GM19025 (cell line): Measurements from ENCODE around the gene WAPL.

Experiments
- ATAC-seq: cut with Tn5 transposase; IDR thresholded peaks from one replicate; pipeline ENCODE4 v1.9.1; 2021; ENCODE audit warnings: mild to moderate bottlenecking, low read depth, moderate library complexity; ENCODE audit not compliant: unreplicated experiment

Gene WAPL

DNA sequence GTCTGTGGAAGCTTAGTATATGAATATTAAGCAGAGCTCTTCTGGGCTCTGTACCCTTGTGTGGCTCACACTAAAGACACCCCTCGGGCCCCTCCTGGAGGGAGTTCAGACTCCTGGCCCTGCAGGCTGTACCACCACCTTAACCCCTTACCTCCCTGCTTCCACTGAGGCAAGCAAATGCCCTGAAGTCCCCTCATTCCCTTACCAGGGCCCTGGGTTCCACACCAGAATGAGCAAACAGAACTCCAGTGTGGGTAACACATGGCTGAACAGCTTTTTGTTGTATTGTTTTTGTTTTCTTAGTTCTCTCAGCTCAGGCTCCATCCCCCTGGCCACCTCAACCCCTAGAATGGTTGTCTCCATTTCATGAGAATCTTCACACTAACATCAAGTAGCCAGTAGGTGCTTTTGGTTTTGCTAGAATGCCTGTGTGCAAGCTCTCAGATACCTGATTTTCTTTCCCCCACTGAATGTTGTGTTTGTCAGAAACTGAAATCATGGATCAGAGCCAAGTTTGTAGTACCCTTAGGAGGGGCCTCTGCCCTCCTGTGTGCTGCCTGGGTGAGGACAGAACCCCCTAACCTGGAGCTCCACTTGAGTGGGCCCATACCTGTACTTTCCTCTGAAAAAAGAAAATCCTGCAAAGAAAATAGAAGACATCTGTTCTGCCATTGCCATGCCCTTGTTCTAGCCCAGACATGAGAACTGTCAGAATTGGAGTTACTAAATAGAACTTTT is 2.8 kb upstream of the WAPL start:
- no peak for ATAC-seq

DNA sequence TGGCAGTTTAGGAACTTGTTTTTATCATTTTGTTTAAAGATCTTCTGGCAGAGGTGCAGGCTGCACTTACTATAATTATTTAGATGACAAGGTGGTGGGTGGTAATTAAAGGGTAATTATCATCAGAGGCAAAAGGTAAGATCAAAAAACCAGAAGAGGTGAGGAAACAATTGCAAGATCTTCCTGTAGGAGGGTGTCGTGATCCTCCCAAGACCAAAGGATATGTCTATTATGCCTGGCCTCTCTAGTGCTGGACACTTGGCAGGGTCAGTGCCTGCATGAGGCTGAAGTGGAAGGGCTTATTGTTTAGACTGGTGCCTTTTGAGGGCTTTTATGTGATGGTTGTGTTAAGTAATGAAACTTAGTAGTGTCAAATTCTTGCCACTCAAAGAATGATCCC is 1.8 kb upstream of the WAPL start:
- no peak for ATAC-seq

DNA sequence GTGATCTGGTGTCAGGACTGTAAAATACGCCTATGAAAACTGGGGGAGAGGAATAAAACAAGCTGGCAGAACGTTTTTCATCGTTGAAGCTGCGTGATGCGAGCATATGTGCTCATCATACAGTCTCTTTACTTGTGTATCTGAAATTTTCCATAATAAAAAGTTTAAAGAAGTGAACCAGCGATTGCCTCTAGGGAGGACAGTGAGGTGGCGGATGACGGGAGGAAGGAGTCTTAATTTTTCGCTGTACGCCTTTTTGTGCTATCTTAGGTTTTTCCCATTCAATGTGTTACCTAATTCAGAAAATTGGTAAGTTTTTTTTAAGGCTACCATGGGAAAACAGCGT is 891 bp upstream of the WAPL start:
- no peak for ATAC-seq

DNA sequence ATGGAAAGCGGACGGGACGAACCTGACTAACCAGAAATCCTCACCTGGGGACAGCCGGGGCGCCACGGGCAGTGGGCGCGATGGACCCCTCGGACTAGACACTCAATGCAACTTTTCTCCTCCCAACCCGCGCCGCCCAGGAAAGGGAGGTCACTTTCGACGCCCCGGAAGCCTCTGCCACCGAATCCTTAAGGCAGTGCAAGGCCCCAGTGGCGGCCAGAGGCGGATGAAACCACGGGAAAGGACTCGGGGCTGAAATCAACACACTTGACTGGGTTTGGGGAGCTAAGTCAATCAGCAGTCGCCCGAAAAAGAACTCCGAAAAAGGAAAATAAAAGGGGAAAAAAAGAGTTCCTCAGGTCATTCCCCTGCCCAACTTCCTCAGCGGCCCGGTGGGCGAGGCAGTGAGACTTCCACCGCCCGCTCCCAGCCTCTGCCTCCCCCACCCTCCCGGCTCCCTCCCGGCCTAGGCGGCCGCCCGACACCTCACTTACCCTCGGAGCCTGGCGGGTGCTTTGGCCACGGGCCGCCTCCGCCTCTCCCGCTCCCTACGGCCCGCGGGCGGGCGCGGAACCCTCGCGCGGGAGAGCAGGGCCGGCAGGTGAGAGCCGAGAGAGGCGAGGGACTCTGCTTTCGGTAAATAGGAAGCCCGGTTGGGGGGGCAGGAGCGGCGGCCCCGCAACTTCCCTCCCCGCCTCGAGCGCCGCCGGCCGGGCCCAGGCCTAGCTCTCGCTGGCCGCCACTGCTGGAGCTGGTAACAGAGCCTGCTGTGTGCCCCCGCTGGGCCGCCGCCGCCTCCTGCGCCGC is 518 bp downstream of the WAPL start:
- peak; percentile 11 for ATAC-seq

DNA sequence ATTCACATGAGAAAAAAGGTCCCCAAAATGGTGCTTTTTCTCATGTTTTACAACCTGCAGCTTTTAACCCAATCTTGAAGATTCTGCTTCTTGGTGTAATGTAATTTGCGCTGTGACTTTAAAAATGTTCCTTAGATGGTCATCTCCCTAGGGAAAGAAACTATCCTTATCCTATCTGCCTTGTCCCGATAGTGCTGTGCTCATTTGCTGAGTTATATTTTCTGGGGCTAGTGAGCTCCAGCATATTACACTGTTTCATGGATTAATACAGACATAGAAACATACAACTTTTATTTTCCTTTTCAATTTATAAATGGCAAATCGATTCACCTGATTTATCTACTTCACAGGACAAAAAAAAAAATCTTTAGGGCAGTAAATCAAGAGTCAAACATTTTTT is 2.8 kb downstream of the WAPL start:
- no peak for ATAC-seq

DNA sequence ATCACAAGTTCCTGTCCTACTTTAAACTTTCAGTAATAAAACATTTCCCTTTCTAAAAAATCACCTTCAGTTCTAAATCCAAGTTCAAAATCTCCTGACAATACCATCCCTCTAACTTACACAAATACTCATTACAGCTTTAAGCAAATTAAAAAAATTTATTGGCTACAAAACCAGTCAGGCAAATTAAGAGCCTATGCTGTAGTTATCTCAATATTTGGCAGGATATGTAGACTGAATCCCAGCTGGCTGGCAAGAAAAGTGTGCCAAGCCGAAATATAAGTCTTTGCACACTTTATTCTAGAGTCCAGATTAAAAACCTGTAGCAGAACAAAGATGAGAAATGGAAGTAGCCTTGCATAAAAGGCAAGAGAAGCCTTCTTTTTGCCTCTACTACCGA is 9.5 kb downstream of the WAPL start:
- ATAC-seq: no peak

DNA sequence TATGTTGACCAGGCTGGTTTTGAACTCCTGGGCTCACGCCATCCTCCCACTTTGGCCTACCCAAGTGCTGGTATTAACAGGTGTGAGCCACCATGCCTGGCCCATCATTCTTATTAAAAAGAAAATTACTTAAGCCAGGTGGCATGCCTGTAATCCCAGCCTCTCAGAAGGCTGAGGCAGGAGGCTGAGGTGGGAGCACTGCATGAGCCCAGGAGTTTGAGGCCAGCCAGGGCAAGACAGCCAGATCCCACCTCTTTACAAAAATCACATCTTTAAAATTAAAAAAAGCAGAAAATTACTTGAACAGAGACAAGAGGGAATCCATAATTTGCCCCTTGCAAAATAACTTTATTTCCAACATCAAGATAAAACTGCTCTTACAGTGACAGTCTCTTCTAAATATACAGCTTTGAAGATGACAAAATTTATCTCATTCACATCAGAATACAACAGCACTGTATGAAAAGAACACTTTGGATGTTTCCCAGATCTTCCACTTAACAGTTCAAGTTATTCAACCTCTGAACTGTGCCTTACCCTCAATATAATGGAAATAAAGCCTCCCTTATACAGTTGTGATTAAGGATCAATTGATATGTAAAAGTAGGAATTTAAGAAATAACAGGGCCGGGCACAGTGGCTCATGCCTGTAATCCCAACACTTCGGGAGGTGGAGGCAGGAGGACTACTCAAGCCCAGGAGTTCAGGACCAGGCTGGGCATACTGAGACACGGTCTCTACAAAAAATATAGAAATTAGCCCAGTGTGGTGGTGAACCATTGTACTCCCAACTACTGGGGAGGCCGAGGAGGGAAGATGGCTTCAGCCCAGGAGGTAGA is 10.3 kb downstream of the WAPL start:
- no peak for ATAC-seq

DNA sequence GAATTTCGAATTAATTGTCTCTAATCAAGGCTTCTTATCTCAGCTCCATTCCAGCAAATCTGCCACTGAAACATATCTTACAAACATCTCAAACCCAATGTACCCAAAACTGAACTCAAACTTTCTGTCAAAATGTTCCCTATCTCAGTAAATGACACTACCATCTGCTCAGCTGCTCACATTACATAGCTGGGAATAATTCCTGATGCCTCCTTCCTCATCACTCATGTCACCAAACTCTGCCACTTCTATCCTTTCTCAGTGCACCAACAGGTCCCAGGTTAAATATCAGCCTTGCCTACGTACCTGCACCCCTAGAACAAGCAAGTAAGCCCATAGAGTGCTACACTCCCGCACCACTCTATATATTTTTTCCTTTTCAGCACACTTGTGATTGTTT is 12.4 kb downstream of the WAPL start:
- ATAC-seq: no peak

DNA sequence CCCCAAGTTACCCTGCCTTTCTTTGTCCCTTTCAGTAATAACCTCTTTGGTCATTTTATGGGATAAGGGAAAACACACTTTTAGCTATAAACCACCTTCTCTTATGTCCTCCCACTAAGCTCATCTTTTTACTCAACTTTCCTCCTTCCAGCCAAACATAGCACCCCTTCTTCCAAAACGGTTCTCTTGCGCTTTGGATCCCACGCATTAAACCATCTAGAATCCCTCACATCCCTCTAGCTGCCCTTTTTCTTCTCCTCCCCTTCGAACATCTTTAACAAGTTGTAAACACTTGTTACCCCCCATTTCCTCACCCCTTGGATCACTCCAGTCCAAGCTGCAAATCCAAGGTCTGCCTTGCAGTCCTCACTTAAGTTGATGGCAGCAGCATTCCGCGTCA is 13.4 kb downstream of the WAPL start:
- ATAC-seq: no peak

DNA sequence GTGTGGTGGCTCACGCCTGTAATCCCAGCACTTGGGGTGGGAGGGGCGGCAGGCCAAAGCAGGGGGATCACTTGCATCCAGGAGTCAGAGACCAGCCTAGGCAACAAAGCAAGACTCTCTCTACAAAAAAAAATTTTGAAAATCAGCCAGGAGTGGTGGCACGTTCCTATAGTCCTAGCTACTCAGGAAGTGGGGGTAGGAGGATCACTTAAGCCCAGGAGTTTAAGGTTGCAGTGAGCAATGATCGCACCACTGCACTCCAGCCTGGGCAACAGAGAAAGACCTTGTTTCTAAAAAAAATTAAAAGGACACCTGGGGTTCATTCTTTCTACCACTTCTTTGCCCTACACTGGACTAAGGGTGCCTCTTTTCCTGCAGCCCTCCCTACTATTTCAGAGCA is 15.1 kb downstream of the WAPL start:
- ATAC-seq: no peak

DNA sequence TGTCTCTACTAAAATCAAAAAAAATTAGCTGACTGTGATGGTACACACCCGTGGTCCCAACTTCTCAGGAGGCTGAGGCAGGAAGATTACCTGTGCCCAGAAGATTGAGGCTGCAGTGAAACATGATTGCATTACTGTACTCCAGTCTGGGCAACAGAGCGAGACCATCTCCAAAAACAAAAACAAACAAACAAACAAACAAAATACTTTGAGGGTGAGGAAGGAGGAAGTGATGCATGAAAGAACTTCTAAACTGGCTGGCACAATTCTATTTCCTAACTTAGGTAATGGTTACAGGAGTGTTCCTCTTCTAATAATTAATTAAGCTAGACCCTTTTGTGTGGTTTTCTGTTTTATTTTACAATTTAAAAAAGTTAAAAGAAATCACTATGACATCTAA is 15.5 kb downstream of the WAPL start:
- no peak for ATAC-seq

DNA sequence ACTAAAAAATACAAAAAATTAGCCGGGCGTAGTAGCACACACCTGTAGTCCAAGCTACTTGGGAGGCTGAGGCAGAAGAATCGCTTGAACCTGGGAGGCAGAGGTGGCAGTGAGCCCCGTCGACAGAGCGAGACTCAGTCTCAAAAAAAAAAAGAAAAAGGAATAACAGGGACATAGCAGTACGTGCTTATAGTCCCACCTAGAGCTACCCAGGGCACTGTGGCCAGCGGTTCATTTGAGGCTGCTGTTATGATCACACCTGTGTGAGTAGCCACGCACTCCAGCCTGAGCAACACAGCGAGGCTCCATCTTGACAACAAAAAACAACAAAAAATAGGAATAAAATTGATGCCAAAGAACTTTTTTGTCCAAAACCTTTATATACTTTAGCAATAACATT is 17.1 kb downstream of the WAPL start:
- ATAC-seq: no peak

DNA sequence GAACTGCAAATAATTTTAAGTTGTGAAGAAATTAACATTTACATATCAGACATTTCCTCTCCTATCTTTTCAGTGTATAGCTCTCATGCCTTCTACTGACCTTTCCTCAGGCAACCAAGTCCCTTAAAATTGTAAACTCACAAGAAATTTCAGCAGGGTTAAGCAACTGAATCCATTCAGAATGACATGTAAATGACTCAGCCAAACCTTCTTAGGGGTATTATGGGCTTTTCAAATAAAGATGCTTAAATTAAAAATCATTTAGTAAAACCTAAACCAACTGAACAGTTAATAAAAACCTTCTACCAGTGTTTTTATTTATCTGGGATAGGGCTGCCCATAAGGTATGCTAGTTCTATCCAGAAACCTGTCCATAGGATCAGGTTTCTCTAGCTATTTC is 20.7 kb downstream of the WAPL start:
- no peak for ATAC-seq

DNA sequence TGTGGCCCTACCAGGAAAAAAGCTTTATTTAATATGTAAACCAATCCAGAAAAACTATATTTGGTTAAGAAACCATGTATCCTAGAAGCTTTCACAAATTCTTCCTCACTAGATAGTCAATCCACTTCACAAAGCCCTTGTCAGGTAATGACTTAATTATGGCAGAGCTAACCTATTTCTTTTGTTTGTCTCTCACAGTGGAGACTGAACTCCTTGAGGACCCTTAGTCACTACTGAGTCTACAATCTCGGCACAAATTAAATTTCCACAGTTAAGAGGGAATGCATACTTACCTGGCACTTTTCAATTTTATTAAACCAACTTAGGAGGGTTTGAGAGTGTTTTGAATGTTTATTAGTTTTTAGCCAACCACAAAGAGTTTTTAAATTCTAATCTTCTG is 23.0 kb downstream of the WAPL start:
- ATAC-seq: no peak

DNA sequence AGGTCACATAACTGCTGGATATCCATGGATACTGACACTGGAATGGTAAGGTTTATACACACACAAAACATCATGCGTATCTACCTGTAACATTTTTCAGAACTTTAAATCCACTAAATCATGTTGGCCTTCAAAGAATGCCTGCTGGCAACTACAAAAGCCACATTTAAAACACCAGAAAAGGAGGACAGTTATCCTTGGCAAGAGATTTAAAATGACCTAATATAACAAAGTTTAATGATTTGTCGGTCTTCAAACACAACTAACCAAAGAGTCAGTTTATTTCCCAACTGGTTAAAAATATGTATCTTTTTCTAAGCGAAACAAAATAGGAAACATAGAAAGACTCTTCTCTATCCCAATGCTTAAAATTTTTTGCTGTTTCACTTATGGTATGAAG is 24.0 kb downstream of the WAPL start:
- ATAC-seq: no peak

DNA sequence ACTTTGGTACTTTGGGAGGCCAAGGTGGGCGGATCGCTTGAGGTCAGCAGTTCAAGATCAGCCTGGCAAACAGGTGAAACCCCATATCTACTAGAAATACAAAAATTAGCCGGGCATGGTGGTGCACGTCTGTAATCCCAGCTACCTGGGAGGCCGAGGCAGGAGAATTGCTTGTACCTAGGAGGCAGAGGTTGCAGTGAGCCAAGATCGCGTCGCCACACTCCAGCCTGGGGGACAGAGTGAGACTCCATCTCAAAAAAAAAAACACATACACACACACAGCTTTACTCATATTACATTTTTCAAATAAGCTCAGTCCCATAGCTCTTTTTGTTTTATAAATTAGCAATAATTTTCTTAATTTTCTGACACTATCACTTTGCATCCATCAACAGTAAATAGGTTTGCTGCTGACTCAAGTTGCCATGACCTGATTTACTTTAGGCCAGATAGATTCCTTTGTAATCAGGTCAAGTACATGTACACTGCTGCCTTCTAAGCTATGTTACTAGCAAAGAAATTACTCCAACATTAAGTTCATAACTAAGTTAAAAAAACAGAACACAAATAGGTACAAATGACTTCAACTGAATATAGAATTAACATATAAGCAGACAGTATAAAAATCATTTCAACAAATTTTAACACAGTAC is 31.5 kb downstream of the WAPL start:
- ATAC-seq: no peak

DNA sequence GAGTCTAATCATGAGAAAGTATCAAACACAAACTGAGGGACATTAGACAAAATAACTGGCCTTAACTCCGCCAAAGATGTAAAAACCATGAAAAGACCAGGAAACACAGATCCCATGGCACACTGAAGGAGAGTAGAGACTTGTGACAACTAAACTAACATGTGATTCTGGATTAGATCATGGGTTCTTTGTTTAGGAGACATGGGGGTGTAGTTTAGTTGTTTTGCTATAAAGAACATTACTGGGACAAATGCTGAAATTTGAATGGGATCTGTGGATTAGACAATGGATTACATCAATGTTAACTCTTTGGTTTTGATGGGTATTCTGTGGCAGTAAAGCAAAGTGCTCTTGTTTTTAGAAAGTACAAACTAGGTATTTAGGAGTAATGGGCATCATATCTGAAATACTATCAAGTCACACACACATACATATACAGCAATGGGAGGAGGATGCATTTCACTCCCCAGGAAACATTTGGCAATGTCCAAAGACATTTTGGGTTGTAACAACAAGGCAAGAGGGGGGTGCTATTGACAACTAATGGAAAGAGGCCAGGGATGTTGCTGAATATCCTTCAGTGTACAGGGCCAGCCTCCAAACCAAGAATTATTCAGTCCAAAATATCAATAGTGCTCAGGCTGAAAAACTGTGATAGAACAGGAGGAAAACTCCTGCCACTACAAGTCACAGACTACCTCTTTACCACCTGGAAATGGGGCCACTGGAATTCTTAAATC is 32.4 kb downstream of the WAPL start:
- ATAC-seq: no peak

DNA sequence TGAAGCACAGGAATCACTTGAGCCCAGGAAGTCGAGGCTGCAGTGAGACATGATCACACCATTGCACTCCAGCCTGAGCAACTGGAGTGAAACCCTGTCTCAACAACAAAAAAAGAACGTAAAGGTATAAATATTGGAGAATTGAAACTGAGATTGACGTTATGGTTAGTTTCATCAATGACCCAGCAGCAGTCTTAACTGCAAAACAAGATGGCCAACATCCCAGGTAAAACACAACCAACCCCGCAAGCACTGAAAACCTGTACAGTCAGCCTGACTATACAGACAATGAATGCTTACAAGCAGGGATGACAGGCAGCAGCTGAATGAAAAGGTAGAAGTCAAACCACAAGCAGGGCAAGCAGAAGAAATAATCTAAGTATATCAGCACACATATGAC is 34.7 kb downstream of the WAPL start:
- no peak for ATAC-seq

DNA sequence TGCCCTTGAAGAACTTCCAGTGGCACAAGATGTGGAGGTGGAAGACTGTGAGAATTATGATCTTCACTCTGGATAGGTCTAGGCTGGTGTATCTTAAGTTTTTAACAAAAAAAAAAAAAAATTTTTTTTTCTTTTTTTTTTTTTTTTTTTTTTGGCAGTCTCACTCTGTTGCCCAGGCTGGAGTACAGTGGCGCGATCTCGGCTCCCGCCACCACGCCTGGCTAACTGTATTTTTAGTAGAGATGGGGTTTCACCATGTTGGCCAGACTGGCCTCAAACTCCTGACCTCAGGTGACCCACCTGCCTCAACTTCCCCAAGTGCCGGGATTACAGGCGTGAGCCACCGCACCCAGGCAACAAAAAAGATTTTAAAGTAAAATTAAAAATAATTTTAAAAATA is 37.9 kb downstream of the WAPL start:
- no peak for ATAC-seq

DNA sequence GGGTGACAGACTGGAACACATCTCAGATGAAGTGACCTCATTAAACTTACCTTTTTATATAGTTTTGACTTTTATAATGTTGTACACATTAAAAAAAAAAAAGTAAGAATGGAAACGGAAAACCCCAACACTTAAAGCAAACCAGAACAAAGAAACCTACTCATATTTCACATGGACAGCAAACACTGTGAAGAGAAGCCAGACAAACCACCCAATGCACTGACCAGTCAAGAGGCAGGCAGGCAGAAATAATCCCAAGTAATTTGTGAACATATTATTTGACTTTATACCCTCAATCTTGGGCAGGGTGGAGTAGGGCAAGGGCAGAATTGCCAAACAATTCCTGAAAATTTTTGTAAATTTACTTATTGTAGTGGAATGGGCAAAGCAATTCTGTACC is 39.8 kb downstream of the WAPL start:
- no peak for ATAC-seq
